Tibial nerve (tissue), 4 donors: ENCODE data around the gene FOLR2. TPM values are rescaled to one million over a fixed set of nuclear protein-coding genes. Genes with fewer than 3 reads are reported as not detected.

Experiments used
- DNase-seq, 2 donors: peaks; one replicate each; pipeline ENCODE4 v3.0.0-alpha.2; 2019; ENCODE audit warnings: low spot score in 2 of 2
- H3K27ac ChIP-seq, 4 donors: fragments of 200-600 bp; sonication (generic) in 3 of 4; one replicate each; pipeline ENCODE4 v1.5.1; 2017 to 2019; ENCODE audit warnings: mild to moderate bottlenecking in 1 of 4
- H3K27me3 ChIP-seq, 2 donors: fragments of 200-600 bp; sonication (generic) in 1 of 2; one replicate each; pipeline versions ENCODE4 v1.5.1 to v1.6.0; 2017 to 2019
- H3K36me3 ChIP-seq, 3 donors: fragments of 200-600 bp; sonication (generic); one replicate each; pipeline ENCODE4 v1.5.1; 2018 to 2019
- H3K4me1 ChIP-seq, 4 donors: fragments of 200-600 bp; sonication (generic) in 3 of 4; one replicate each; pipeline ENCODE4 v1.5.1; 2017 to 2019
- H3K4me3 ChIP-seq, 4 donors: fragments of 200-600 bp; sonication (generic) in 3 of 4; one replicate each; pipeline ENCODE4 v1.5.1; 2017 to 2019; ENCODE audit warnings: mild to moderate bottlenecking in 1 of 4, moderate library complexity in 1 of 4
- H3K9me3 ChIP-seq, 4 donors: fragments of 200-600 bp; sonication (generic) in 3 of 4; one replicate each; pipeline ENCODE4 v1.5.1; 2017 to 2019
- EP300 ChIP-seq, 2 donors: sonication (generic); formaldehyde crosslinking; IDR thresholded peaks; one replicate each; pipeline ENCODE4 v1.6.1; 2017; ENCODE audit warnings: antibody characterized with exemption in 2 of 2, mild to moderate bottlenecking in 1 of 2
- POLR2A ChIP-seq, 2 donors: fragments of 450-650 bp; IDR thresholded peaks; one replicate each; pipeline ENCODE4 v1.6.1; 2017; ENCODE audit warnings: antibody characterized with exemption in 2 of 2, mild to moderate bottlenecking in 2 of 2, moderate library complexity in 2 of 2
- WGBS, 2 donors: methylation state at CpG; one replicate each; pipeline ENCODE4 v1.1.5; 2018; 5-methylcytosine and 5-hydroxymethylcytosine counted together
- total RNA-seq, 4 donors: library from RNA; depleted of rRNA; stranded (reverse); fragments of >200 nt; gene quantifications; one replicate each; pipeline ENCODE4 v1.1.0, GENCODE V29; 2016
- TF ChIP-seq, protein P1 (sequence below), 5 experiments: fragments of 200-600 bp in 3 of 5; fragments of 450-650 bp in 2 of 5; sonication (generic) in 3 of 5; IDR thresholded peaks; one replicate each; pipeline ENCODE4 v1.5.1; 2016 to 2019; ENCODE audit warnings: antibody characterized with exemption in 5 of 5, mild to moderate bottlenecking in 3 of 5, moderate library complexity in 2 of 5

The FOLR2 gene
- total RNA-seq, 4 donors from 2014 or later = 27.8 to 60.9 (median 35.7) TPM

DNA sequence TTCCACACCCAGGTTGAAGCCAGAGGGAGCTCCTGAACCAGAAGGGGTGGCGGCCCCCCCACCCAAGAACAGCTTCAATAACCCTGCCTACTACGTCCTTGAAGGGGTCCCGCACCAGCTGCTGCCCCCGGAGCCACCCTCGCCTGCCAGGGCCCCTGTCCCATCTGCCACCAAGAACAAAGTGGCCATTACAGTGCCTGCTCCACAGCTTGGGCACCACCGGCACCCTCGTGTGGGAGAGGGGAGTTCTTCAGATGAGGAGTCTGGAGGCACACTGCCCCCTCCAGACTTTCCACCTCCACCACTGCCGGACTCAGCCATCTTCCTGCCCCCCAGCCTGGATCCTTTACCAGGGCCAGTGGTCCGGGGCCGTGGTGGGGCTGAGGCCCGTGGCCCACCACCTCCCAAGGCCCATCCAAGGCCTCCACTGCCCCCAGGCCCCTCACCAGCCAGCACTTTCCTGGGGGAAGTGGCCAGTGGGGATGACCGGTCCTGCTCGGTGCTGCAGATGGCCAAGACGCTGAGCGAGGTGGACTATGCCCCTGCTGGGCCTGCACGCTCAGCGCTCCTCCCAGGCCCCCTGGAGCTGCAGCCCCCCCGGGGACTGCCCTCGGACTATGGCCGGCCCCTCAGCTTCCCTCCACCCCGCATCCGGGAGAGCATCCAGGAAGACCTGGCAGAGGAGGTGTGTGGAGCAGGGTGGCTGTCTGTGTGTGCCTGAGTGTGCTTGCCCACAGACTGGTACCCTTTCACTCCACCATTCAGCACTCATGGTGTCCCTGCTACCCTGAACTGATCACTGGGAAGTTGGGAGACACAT, 20.7 kb downstream of the FOLR2 start:
- no peak for DNase-seq
- Histone ChIP-seq H3K27me3 (peaks cover 0 to 23% of the 10 kb centered on the region in 2 donors), H3K4me3 (no peak overlapping the region), H3K9me3 (no peaks in the 10 kb centered on the region), H3K27ac (no peak overlapping the region), H3K36me3 (peaks cover 0 to 58% (median 22%) of the 10 kb centered on the region in 3 donors), H3K4me1 (peaks cover 0 to 57% (median 23%) of the 10 kb centered on the region in 4 donors)
- 70 to 79% methylated on average over 8 to 18 of the region's 22 CpGs for WGBS, 2 donors
- TF ChIP-seq, protein P1, sequence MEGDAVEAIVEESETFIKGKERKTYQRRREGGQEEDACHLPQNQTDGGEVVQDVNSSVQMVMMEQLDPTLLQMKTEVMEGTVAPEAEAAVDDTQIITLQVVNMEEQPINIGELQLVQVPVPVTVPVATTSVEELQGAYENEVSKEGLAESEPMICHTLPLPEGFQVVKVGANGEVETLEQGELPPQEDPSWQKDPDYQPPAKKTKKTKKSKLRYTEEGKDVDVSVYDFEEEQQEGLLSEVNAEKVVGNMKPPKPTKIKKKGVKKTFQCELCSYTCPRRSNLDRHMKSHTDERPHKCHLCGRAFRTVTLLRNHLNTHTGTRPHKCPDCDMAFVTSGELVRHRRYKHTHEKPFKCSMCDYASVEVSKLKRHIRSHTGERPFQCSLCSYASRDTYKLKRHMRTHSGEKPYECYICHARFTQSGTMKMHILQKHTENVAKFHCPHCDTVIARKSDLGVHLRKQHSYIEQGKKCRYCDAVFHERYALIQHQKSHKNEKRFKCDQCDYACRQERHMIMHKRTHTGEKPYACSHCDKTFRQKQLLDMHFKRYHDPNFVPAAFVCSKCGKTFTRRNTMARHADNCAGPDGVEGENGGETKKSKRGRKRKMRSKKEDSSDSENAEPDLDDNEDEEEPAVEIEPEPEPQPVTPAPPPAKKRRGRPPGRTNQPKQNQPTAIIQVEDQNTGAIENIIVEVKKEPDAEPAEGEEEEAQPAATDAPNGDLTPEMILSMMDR (IDR thresholded peaks at IDR 0.05) = no peak
- TF ChIP-seq POLR2A (IDR thresholded peaks at IDR 0.05) = no peak
- no peak for TF ChIP-seq EP300 (IDR thresholded peaks at IDR 0.05)

DNA sequence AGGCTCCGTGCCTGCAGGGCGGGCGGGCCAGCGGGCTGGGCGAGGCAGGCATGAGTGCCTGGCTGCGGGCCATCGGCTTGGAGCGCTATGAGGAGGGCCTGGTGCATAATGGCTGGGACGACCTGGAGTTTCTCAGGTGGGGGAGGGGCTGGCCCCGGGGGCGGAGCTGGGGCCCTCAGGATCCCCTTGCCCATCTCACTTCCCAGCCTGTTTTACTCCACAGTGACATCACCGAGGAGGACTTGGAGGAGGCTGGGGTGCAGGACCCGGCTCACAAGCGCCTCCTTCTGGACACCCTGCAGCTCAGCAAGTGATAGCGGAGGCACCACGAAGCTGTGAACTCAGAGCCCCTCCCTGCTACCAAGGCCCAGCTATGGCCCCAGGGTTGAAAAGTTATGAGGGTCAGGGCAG, 21.5 kb downstream of the FOLR2 start:
- DNase-seq = no peak
- Histone ChIP-seq H3K27ac (no peak overlapping the region), H3K4me3 (no peak overlapping the region), H3K4me1 (peaks cover 0 to 57% (median 23%) of the 10 kb centered on the region in 4 donors), H3K36me3 (peaks cover 0 to 50% (median 22%) of the 10 kb centered on the region in 3 donors), H3K27me3 (peaks cover 0 to 31% of the 10 kb centered on the region in 2 donors), H3K9me3 (no peaks in the 10 kb centered on the region)
- 44 to 54% methylated on average over 12 of the region's 16 CpGs for WGBS, 2 donors
- TF ChIP-seq, protein P1 (IDR thresholded peaks at IDR 0.05) = peak; percentile 51 to 68 (median 59)
- TF ChIP-seq POLR2A (IDR thresholded peaks at IDR 0.05) = no peak

DNA sequence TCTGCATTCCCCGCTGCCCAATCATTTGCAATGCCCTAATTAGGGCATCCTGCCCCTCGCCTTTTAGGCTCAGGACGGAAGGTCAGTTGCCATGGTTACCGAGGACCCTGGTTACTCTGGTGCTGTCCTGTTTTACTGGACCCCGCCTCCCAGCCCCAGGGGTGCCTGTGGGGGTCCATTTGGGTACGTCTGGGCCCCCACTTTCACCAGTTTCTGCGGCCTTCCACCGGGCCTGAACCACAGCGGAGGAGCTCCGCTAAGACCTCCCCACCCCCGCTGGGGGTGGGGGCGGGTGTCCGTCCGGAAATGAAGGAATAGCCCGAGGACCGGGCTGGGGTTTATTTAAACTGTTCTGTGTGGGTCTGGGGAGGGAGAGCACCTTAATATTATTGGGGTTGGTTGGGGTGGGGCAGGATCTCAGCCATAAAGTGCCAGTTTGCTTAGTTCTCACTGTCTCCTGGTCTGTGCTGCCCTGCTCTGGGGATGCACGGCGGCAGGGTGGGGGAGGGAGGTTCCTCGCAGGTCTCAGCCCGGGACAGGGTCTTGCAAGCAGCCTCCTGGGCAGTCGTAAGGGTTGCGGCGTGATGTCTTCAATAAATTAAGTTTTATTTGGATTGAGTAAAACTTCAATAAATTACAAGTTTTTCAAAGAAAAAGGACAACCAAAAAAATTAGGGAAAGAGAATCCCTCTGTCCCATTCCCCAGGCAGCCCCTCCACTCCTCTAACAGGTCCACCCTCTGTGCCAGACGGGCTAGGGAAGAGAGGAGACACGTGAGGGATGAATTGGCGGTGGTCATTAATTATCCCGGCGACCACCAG, 22.1 kb downstream of the FOLR2 start:
- 55 to 61% methylated on average over 28 of the region's 28 CpGs for WGBS, 2 donors
- Histone ChIP-seq H3K4me3 (no peak overlapping the region), H3K27ac (peak overlapping the region in 1 of 4 donors; percentile 76), H3K36me3 (peaks cover 0 to 44% (median 22%) of the 10 kb centered on the region in 3 donors), H3K27me3 (peaks cover 0 to 37% of the 10 kb centered on the region in 2 donors), H3K9me3 (no peaks in the 10 kb centered on the region), H3K4me1 (peaks cover 0 to 61% (median 24%) of the 10 kb centered on the region in 4 donors)
- no peak for DNase-seq
- TF ChIP-seq, protein P1 (IDR thresholded peaks at IDR 0.05) = no peak
- no peak for TF ChIP-seq POLR2A (IDR thresholded peaks at IDR 0.05)
- TF ChIP-seq EP300 (IDR thresholded peaks at IDR 0.05) = no peak

DNA sequence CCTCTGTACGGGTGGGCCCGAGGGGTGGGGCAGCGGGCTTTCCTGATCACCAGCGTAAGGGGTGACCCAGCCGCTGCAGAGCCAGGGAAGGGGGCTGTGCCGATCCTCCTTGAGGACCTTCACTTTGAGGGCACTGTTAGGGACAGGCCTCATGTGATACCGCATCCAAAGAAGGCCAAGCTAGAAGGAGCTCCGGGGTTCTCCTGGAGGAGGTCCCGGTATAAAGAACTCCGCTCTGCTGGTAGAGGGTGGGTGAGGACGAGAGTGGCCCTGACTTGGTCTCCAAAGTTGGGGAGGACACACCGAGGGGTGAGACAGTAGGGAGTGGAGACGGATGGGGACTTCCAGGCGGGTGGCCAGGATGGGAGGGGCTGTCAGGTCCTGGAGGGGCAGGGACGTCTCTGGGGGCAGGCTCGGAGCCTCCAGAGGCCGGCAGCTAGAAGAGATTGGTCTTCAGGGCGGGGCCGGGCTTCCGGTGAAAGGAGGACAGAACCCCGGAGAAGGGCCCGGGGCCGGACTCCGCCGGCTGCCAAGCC, 22.8 kb downstream of the FOLR2 start:
- no peaks in the 10 kb centered on the region for H3K9me3 ChIP-seq
- DNase-seq = no peak
- H3K36me3 ChIP-seq = peaks cover 0 to 37% (median 17%) of the 10 kb centered on the region in 3 donors
- H3K4me3 ChIP-seq = peak overlapping the region; percentile 22 to 52 (median 28)
- peaks cover 0 to 44% of the 10 kb centered on the region in 2 donors for H3K27me3 ChIP-seq
- peak overlapping the region in 2 of 4 donors; percentile 28 to 76 for H3K27ac ChIP-seq
- TF ChIP-seq EP300 (IDR thresholded peaks at IDR 0.05) (no peak), POLR2A (IDR thresholded peaks at IDR 0.05) (no peak)
- TF ChIP-seq, protein P1 (IDR thresholded peaks at IDR 0.05) = no peak
- H3K4me1 ChIP-seq = peaks cover 0 to 68% (median 27%) of the 10 kb centered on the region in 4 donors
- WGBS, 2 donors = 3 to 9% methylated on average over 14 to 25 of the region's 25 CpGs
